Erythroblast (primary cell): Measurements from ENCODE around the gene DFFA.

Experiments used
- GATA1 ChIP-seq: IDR thresholded peaks from 2 replicates; pipeline ENCODE4 v1.6.1; 2011; ENCODE audit warnings: low read depth, mild to moderate bottlenecking, control low read depth, low read length, moderate library complexity
- POLR2A ChIP-seq: IDR thresholded peaks from 2 replicates; pipeline ENCODE4 v1.6.1; 2011; ENCODE audit warnings: mild to moderate bottlenecking, low read length

DNA sequence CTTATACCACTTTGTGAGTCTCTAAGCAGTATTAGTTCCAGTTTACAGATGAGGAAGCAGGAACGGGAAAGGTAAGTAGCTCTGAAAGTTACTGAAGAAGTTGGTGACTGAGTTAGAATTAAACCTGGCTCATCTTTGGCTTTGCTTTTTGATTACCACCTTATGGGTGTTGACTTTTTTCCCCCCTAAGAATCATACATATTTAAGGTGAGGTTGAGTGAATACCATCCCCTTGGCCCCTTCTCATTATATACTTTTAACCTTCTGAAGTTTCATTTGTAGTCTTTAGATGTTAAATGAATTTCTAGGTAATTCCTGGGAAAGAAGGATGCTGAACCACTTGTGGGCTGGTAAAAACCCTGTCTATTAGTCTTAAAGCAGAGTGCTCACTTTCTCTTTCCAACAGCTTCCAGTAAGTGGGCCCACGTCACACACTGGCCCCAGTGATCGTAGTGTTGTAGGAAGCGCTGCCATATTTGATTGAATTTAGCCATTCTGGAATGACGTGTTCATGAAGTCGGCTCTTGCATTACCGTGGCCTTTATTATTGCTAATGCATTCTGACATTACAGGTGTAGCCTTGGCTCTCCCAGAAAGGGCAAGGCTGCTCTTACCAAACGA lies 49.3 kb upstream of the DFFA start:
- TF ChIP-seq POLR2A (no peak), GATA1 (no peak)
